ENCODE data around the gene DLEC1.
"Not testable (repeated sequence)": the region's sequence is repeated elsewhere in the genome, so short reads cannot be mapped to it uniquely, and the experiment has no call there.

Gene DLEC1

GRCh38 chr3:38070013-38070412 lies 31.0 kb downstream of the DLEC1 start:
- Mint-ChIP-seq H3K27me3 (no peaks in the 10 kb centered on the region), H3K9me3 (no peaks in the 10 kb centered on the region), H3K36me3 (peaks cover 1% of the 10 kb centered on the region), H3K27ac (no peak overlapping the region), H3K4me1 (no peaks in the 10 kb centered on the region), H3K4me3 (no peak overlapping the region)

GRCh38 chr3:38077073-38077472 lies 38.1 kb downstream of the DLEC1 start:
- not testable (repeated sequence) for H3K36me3 Mint-ChIP-seq, H3K27me3 Mint-ChIP-seq, H3K27ac Mint-ChIP-seq, H3K9me3 Mint-ChIP-seq, H3K4me3 Mint-ChIP-seq, H3K4me1 Mint-ChIP-seq

- H3K4me1 Mint-ChIP-seq, H3K36me3 Mint-ChIP-seq, H3K4me3 Mint-ChIP-seq, H3K27me3 Mint-ChIP-seq, H3K9me3 Mint-ChIP-seq, H3K27ac Mint-ChIP-seq: not testable (repeated sequence)
Observed at GRCh38 chr3:38082296-38082695, 43.3 kb downstream of the DLEC1 start.

GRCh38 chr3:38083254-38083653 lies 44.2 kb downstream of the DLEC1 start:
- H3K4me3 Mint-ChIP-seq, H3K36me3 Mint-ChIP-seq, H3K27me3 Mint-ChIP-seq, H3K4me1 Mint-ChIP-seq, H3K27ac Mint-ChIP-seq, H3K9me3 Mint-ChIP-seq: not testable (repeated sequence)

- H3K36me3 Mint-ChIP-seq = peaks cover 9% of the 10 kb centered on the region
- no peak overlapping the region for H3K4me3 Mint-ChIP-seq
- H3K9me3 Mint-ChIP-seq = peaks cover 7% of the 10 kb centered on the region
- H3K27ac Mint-ChIP-seq = peak overlapping the region; percentile 95
- H3K4me1 Mint-ChIP-seq = no peaks in the 10 kb centered on the region
- no peaks in the 10 kb centered on the region for H3K27me3 Mint-ChIP-seq
Observed at GRCh38 chr3:38083871-38084333, 44.9 kb downstream of the DLEC1 start.

- Mint-ChIP-seq H3K4me3 (no peak overlapping the region), H3K9me3 (peaks cover 7% of the 10 kb centered on the region), H3K27me3 (no peaks in the 10 kb centered on the region), H3K36me3 (peaks cover 9% of the 10 kb centered on the region), H3K27ac (peak overlapping the region; percentile 95), H3K4me1 (no peaks in the 10 kb centered on the region)
Observed at GRCh38 chr3:38084334-38085310, 45.6 kb downstream of the DLEC1 start.

- Mint-ChIP-seq H3K4me1 (no peaks in the 10 kb centered on the region), H3K4me3 (no peak overlapping the region)
Observed at GRCh38 chr3:38085311-38085942, 46.4 kb downstream of the DLEC1 start.

GRCh38 chr3:38085943-38086324 lies 46.9 kb downstream of the DLEC1 start:
- Mint-ChIP-seq H3K4me3 (no peak overlapping the region), H3K27ac (no peak overlapping the region), H3K9me3 (peaks cover 7% of the 10 kb centered on the region), H3K36me3 (peaks cover 6% of the 10 kb centered on the region), H3K27me3 (no peaks in the 10 kb centered on the region), H3K4me1 (no peaks in the 10 kb centered on the region)

More at GRCh38 chr3:38085311-38085942, 46.4 kb downstream of the DLEC1 start:
- H3K9me3 Mint-ChIP-seq = peaks cover 7% of the 10 kb centered on the region
- no peaks in the 10 kb centered on the region for H3K27me3 Mint-ChIP-seq
- peaks cover 7% of the 10 kb centered on the region for H3K36me3 Mint-ChIP-seq
- peak overlapping the region; percentile 95 for H3K27ac Mint-ChIP-seq

GRCh38 chr3:38086496-38086895 lies 47.5 kb downstream of the DLEC1 start:
- no peaks in the 10 kb centered on the region for H3K27me3 Mint-ChIP-seq
- H3K4me1 Mint-ChIP-seq = no peaks in the 10 kb centered on the region
- peaks cover 7% of the 10 kb centered on the region for H3K9me3 Mint-ChIP-seq
- no peak overlapping the region for H3K27ac Mint-ChIP-seq
- H3K36me3 Mint-ChIP-seq = peaks cover 6% of the 10 kb centered on the region
- H3K4me3 Mint-ChIP-seq = no peak overlapping the region

GRCh38 chr3:38087278-38087677 lies 48.3 kb downstream of the DLEC1 start:
- H3K27ac Mint-ChIP-seq, H3K9me3 Mint-ChIP-seq, H3K4me1 Mint-ChIP-seq, H3K27me3 Mint-ChIP-seq, H3K36me3 Mint-ChIP-seq, H3K4me3 Mint-ChIP-seq: not testable (repeated sequence)

GRCh38 chr3:38088126-38089078 lies 49.4 kb downstream of the DLEC1 start:
- Mint-ChIP-seq H3K36me3 (peaks cover 6% of the 10 kb centered on the region), H3K4me3 (no peak overlapping the region), H3K9me3 (peaks cover 7% of the 10 kb centered on the region), H3K27me3 (no peaks in the 10 kb centered on the region), H3K4me1 (no peaks in the 10 kb centered on the region), H3K27ac (no peak overlapping the region)

GRCh38 chr3:38089163-38089562 lies 50.2 kb downstream of the DLEC1 start:
- Mint-ChIP-seq H3K27me3 (no peaks in the 10 kb centered on the region), H3K4me1 (no peaks in the 10 kb centered on the region), H3K4me3 (no peak overlapping the region), H3K36me3 (peaks cover 4% of the 10 kb centered on the region), H3K9me3 (peaks cover 4% of the 10 kb centered on the region), H3K27ac (no peak overlapping the region)

- H3K27me3 Mint-ChIP-seq = no peaks in the 10 kb centered on the region
- no peaks in the 10 kb centered on the region for H3K9me3 Mint-ChIP-seq
- no peaks in the 10 kb centered on the region for H3K36me3 Mint-ChIP-seq
- no peak overlapping the region for H3K4me3 Mint-ChIP-seq
- no peaks in the 10 kb centered on the region for H3K4me1 Mint-ChIP-seq
- H3K27ac Mint-ChIP-seq = no peak overlapping the region
Observed at GRCh38 chr3:38090453-38090852, 51.4 kb downstream of the DLEC1 start.

- Mint-ChIP-seq H3K27ac (no peak overlapping the region), H3K36me3 (no peaks in the 10 kb centered on the region), H3K4me1 (no peaks in the 10 kb centered on the region)
Observed at GRCh38 chr3:38094999-38095398, 56.0 kb downstream of the DLEC1 start.

GRCh38 chr3:38095669-38096483 lies 56.9 kb downstream of the DLEC1 start:
- Mint-ChIP-seq H3K4me3 (no peak overlapping the region), H3K9me3 (no peaks in the 10 kb centered on the region), H3K36me3 (no peaks in the 10 kb centered on the region), H3K27ac (no peak overlapping the region), H3K27me3 (no peaks in the 10 kb centered on the region), H3K4me1 (no peaks in the 10 kb centered on the region)

More at GRCh38 chr3:38094999-38095398, 56.0 kb downstream of the DLEC1 start:
- Mint-ChIP-seq H3K27me3 (no peaks in the 10 kb centered on the region), H3K9me3 (no peaks in the 10 kb centered on the region), H3K4me3 (no peak overlapping the region)

Data from activated naive CD4-positive, alpha-beta T cell treated with anti-CD3 and anti-CD28 coated beads, Interleukin-2, amount 50 U/mL, for 24 hours (primary cell).